Measurements from ENCODE around the gene ANKRD44.

DNA sequence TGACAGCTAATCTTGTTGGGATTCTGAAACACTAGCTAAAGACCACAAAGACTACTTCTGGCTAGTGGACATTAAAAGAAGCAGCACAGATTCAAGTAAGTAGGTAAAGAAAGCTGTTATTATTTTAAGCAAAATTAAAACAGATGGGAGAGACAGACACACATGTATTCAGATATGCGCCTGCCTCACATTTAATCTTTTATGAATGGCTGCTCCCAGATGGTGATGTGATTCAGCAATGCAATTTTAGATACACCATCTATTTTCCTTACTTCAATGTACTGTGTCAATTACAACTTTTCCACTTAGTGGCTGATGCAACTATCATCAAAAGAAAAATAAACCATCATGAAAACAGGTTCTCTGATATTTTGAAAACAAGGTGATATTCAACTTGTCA is 251.1 kb downstream of the ANKRD44 start:
- TF ChIP-seq, protein P1, sequence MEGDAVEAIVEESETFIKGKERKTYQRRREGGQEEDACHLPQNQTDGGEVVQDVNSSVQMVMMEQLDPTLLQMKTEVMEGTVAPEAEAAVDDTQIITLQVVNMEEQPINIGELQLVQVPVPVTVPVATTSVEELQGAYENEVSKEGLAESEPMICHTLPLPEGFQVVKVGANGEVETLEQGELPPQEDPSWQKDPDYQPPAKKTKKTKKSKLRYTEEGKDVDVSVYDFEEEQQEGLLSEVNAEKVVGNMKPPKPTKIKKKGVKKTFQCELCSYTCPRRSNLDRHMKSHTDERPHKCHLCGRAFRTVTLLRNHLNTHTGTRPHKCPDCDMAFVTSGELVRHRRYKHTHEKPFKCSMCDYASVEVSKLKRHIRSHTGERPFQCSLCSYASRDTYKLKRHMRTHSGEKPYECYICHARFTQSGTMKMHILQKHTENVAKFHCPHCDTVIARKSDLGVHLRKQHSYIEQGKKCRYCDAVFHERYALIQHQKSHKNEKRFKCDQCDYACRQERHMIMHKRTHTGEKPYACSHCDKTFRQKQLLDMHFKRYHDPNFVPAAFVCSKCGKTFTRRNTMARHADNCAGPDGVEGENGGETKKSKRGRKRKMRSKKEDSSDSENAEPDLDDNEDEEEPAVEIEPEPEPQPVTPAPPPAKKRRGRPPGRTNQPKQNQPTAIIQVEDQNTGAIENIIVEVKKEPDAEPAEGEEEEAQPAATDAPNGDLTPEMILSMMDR (IDR thresholded peaks at IDR 0.05) = no peak
- TF ChIP-seq POLR2AphosphoS5 (IDR thresholded peaks at IDR 0.05) (no peak), POLR2A (IDR thresholded peaks at IDR 0.05) (no peak)

All from gastroesophageal sphincter (tissue), 3 donors.